ENCODE results near the gene RSPH9.
"Not testable (repeated sequence)": the region's sequence is repeated elsewhere in the genome, so short reads cannot be mapped to it uniquely, and the experiment has no call there.

RSPH9 gene

DNA sequence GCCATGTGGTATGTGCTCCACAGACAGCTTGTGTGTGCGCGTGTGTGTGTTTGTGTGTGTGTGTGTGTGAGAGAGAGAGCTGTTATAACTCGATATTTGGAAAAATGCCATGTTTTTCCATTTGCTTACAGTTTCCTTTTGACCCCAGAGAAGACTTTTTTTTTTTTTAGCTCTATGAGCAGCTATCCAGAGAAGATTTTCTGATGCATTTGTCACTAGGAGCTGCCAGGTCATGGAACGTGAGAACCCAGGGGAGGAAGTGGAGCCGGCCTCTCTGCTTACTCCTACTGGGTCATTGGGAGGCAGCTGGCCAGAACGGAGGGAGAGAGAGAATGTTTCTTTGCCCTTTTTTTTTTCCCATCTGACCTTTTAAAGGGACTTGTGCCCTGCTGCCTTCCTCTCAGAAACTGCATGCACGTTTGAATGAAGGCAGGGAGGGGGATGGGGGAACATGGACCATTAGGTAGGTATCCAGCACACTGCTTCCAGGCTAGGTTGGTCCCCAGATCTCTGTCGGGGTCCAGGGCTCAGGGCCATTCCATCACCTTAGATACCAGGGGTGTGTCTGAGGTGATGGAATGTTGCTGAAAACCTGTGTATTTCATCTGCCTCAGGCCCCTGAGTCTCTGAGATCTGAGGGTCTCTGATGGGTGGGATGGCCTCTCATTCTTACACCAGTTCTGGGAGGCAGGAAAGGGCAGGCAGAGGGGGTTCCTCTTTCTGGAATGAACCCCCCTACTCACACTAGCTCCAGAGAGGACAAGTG, 53.9 kb downstream of the RSPH9 start:
- DNase-seq (ENCODE audit: low spot score), result no peak
- in situ Hi-C loops (cut with MboI; ENCODE audit: low pct_unique_long_range_greater_than_20kb, low sequenced_read_pairs, unreplicated experiment), result no loop called here
- TF ChIP-seq, protein P1, sequence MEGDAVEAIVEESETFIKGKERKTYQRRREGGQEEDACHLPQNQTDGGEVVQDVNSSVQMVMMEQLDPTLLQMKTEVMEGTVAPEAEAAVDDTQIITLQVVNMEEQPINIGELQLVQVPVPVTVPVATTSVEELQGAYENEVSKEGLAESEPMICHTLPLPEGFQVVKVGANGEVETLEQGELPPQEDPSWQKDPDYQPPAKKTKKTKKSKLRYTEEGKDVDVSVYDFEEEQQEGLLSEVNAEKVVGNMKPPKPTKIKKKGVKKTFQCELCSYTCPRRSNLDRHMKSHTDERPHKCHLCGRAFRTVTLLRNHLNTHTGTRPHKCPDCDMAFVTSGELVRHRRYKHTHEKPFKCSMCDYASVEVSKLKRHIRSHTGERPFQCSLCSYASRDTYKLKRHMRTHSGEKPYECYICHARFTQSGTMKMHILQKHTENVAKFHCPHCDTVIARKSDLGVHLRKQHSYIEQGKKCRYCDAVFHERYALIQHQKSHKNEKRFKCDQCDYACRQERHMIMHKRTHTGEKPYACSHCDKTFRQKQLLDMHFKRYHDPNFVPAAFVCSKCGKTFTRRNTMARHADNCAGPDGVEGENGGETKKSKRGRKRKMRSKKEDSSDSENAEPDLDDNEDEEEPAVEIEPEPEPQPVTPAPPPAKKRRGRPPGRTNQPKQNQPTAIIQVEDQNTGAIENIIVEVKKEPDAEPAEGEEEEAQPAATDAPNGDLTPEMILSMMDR (IDR thresholded peaks at IDR 0.05; ENCODE audit: extremely low read depth, insufficient read depth, missing control alignments), result no peak

DNA sequence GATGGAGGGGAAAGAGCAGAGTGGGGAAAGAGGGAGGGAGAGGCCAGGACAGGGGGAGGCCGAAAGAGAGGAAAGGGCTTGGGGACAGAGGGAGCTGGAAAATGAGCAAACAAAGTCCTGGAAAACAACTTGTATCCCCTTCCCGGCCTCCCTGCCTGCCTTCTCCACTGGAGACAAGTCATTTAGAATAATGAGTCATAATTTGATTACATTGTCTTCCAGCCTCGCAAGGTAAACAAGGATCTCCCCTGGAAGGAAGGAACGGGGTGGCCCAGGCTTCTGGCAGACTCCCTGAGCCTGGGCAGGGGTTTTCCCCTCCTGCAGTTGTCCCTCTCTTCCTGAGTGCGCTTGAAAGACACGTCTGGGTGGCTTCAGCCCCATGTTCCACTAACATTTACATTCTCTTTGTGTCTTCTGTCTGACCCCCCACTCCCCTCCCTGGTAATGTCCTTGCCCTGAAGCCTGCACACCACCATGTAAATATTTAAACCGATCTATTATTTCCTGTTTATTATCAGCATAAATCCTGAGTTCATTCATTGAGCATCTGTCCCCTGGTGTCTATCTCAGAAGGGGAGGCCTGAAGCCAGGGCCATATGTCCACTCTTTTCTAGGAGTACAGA, 54.8 kb downstream of the RSPH9 start:
- no peak for DNase-seq (ENCODE audit: low spot score)
- TF ChIP-seq, protein P1 (IDR thresholded peaks at IDR 0.05; ENCODE audit: extremely low read depth, insufficient read depth, missing control alignments), result no peak
- in situ Hi-C loops (cut with MboI; ENCODE audit: low pct_unique_long_range_greater_than_20kb, low sequenced_read_pairs, unreplicated experiment), result no loop called here

DNA sequence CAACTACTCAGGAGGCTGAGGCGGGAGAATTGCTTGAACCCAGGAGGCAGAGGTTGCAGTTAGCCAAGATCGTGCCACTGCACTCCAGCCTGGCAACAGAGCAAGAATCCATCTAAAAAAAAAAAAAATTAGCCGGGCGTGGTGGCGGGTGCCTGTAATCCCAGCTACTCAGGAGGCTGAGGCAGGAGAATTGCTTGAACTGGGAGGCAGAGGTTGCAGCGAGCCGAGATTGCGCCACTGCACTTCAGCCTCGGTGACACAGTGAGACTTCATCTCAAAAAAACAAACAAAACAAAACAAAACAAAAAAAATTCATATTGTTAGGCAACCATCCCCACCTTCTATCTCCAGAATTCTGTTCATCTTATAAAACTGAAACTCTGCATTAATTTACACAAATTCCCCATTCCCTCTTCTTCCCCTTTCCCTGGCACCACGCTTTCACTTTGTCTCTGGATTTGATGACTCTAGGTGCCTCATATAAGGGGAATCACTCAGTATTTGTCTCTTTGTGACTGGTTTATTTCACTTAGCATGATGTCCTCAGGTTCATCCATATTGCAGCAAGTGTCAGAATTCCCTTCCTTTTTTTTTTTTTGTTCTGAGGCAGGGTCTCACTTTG, 56.2 kb downstream of the RSPH9 start:
- in situ Hi-C loops (cut with MboI; ENCODE audit: low pct_unique_long_range_greater_than_20kb, low sequenced_read_pairs, unreplicated experiment); DNase-seq (ENCODE audit: low spot score): not testable (repeated sequence)

DNA sequence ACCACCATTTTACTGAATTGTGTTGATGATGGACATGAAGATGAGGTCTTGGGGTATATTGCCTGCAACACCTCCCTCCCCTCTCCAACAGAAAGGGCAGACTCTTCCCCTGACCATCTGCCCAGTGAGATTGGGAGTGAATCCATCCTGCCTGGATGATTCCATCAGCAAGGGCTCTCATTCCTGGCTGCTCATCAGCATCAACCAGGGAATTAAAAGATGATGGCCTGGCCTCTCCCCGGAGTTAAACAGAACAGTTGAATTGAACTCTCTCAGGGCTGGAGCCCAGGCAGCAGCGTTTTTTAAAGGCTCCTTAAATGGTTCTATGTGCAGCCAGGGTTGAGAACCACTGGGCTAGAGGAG, 57.3 kb downstream of the RSPH9 start:
- in situ Hi-C loops (cut with MboI; ENCODE audit: low pct_unique_long_range_greater_than_20kb, low sequenced_read_pairs, unreplicated experiment), result no loop called here
- TF ChIP-seq, protein P1 (IDR thresholded peaks at IDR 0.05; ENCODE audit: extremely low read depth, insufficient read depth, missing control alignments), result no peak
- no peak for DNase-seq (ENCODE audit: low spot score)

DNA sequence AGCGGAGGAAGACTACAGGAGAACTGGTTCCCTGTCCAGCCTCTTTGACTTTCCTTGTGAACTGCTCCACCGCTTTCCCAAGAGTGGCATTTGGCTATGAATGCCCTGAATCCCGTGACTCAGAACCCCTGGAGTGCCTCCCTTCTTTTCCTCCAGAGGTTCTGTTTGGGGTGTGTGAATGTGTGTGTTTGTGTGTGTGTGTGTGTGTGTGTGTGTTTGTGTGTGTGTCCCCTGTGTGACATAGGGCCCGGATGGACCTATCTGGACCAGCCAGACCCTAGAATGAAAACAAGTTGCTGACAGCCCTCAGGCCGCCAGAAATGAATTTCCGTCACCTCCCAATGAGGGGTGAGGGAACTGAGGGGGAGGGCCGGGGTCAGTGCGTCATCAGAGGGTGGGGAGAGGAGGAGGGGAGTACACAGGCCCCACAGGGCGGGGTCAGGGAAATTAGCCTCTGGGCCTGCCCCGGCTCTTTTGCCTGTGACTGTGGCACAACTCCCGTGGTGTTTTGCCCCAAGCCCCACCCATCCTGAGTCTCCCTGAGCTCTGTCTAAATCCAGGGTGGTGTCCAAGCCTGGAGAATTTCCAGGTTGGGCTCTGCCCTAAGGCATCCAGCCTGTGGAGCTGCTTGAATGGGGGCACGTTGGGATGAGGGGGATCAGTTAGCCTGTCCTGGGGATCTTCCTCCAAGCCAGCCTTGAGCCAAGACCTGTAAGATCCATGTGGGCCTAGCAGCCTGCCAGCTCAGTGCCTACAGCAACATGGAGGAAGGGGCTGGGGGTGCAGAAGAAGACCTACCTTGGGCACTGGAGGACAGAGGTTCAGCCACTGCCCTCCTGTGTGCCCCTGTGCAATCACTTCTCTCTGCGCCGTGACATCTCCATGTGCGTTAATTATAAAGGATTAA, 58.0 kb downstream of the RSPH9 start:
- TF ChIP-seq, protein P1 (IDR thresholded peaks at IDR 0.05; ENCODE audit: extremely low read depth, insufficient read depth, missing control alignments), result no peak
- DNase-seq (ENCODE audit: low spot score), result peak; percentile 34
- in situ Hi-C loops (cut with MboI; ENCODE audit: low pct_unique_long_range_greater_than_20kb, low sequenced_read_pairs, unreplicated experiment), result no loop called here

DNA sequence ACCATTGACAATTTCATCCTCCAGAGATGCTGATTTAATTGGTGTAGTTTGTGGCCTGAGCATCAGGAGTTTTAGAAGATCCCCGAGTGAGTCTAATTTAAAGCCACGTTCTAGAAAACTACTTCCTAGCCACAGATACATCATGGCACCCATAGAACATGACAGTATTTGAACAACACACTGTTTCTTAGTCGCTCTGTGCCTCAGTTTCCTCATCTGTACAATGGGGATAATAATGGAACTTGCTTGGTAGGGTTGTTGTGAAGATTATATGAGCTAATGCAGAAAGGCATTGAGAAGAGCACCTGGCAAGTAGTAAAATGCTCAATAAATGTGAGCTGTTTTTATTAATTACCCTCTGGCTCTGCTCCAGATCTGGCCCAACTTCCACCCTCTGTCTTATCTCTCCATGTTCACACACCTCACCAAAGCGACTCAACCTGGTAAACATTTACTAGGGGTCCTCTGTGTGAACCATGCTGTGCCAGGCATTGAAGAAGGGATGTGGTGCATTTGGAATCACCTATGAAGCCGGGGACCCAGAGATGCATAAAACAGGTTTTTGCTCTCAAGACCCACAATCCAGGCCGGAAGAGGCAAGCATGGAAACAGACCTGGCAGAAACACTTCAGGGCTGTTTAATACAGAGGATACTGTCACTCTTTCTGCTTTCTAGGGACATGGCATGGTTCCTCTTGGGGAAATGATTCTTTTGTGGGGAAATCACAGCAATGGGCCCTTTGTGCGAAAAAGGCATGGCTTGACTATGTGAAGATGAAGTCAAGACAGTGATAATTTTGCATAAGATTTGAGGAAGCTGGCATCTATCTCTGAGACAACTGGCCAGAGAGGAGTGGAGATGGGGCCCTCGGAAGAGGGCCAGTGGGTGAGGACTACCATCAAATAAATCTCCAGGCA, 58.9 kb downstream of the RSPH9 start:
- in situ Hi-C loops (cut with MboI; ENCODE audit: low pct_unique_long_range_greater_than_20kb, low sequenced_read_pairs, unreplicated experiment), result no loop called here
- DNase-seq (ENCODE audit: low spot score), result no peak
- TF ChIP-seq, protein P1 (IDR thresholded peaks at IDR 0.05; ENCODE audit: extremely low read depth, insufficient read depth, missing control alignments), result no peak

Data from GM13977 (cell line).